ENCODE data around the gene PACSIN3. TPM values are rescaled to one million over a fixed set of nuclear protein-coding genes. Genes with fewer than 3 reads are reported as not detected.

Gene PACSIN3
- total and polyA plus RNA-seq, 2 donors (not counting 3 experiments of a cell fraction or from before 2014, with no cell fraction given) = 15.2 to 27.2 TPM

DNA sequence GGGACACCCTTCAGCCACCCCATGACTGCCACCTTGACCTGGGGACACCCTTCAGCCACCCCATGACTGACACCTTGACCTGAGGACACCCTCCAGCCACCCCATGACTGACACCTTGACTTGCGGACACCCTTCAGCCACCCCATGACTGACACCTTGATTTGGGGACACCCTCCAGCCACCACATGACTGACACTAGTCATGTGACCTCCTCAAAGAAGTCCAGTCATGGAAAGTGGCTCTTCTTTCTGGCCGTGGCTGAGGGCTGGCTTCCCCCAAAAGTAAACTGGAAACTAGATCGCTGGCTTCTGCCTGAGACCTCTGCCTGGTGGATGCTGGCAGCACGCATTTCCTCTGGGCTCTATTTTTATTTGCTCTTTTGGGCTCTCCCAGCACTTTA, 38.0 kb downstream of the PACSIN3 start:
- Histone ChIP-seq H4K20me1 (replicated peaks; ENCODE audit: control insufficient read depth, extremely low read depth, insufficient read depth, low read length) (no peaks in the 10 kb centered on the region), H3K36me3 (ENCODE audit: control insufficient read depth in 2 of 2, extremely low read depth in 1 of 2, insufficient read depth in 2 of 2, low read length in 2 of 2) (peaks cover 0 to 2% of the 10 kb centered on the region in 2 experiments), H3K4me3 (replicated peaks in 1 of 3; ENCODE audit: insufficient read depth in 1 of 3, low read depth in 1 of 3, low read length in 3 of 3) (no peak overlapping the region), H3K9me1 (replicated peaks; ENCODE audit: control insufficient read depth, extremely low read depth, insufficient read depth, low read length) (no peaks in the 10 kb centered on the region), H3K9ac (replicated peaks; ENCODE audit: extremely low read depth, insufficient read depth, low read length) (no peak overlapping the region), H3K4me2 (ENCODE audit: insufficient read depth, low read length) (no peak overlapping the region), H3K4me1 (ENCODE audit: control insufficient read depth, extremely low read depth, insufficient read depth, low read length) (no peaks in the 10 kb centered on the region), H3K79me2 (ENCODE audit: control insufficient read depth, insufficient read depth, low read length) (no peaks in the 10 kb centered on the region), H2AFZ (ENCODE audit: low read depth, low read length) (no peak overlapping the region), H3K27me3 (ENCODE audit: control insufficient read depth in 2 of 2, insufficient read depth in 2 of 2, low read length in 2 of 2) (no peaks in the 10 kb centered on the region), H3K9me3 (replicated peaks; ENCODE audit: control insufficient read depth, insufficient read depth, low read length) (no peaks in the 10 kb centered on the region), H3K27ac (ENCODE audit: insufficient read depth, low read depth, low read length) (no peak overlapping the region)
- intact Hi-C loops (cut with micrococcal nuclease) (no loop called here), dilution Hi-C loops (cut with MboI; ENCODE audit: extremely low pct_ligation_motif_present, low sequenced_read_pairs) (no loop called here)
- ChIA-PET CTCF (interaction anchor here (1.2 kb wide), 1 partner anchor 17 kb away, joined by 3 read pairs; no protein-coding TSS in a partner anchor), POLR2A (no interaction called here)
- no peak for DNase-seq (ENCODE audit: low read depth, low spot score)
- no TSS peak for BruUV-seq (replicated peaks)
- no peak for FAIRE-seq
- TF ChIP-seq MYC (IDR thresholded peaks at IDR 0.05; ENCODE audit: low read depth, low read length) = no peak
- no peak for TF ChIP-seq JUN (IDR thresholded peaks at IDR 0.05; ENCODE audit: borderline replicate concordance, insufficient read depth, insufficient read length, low read depth)
- TF ChIP-seq, protein P1, sequence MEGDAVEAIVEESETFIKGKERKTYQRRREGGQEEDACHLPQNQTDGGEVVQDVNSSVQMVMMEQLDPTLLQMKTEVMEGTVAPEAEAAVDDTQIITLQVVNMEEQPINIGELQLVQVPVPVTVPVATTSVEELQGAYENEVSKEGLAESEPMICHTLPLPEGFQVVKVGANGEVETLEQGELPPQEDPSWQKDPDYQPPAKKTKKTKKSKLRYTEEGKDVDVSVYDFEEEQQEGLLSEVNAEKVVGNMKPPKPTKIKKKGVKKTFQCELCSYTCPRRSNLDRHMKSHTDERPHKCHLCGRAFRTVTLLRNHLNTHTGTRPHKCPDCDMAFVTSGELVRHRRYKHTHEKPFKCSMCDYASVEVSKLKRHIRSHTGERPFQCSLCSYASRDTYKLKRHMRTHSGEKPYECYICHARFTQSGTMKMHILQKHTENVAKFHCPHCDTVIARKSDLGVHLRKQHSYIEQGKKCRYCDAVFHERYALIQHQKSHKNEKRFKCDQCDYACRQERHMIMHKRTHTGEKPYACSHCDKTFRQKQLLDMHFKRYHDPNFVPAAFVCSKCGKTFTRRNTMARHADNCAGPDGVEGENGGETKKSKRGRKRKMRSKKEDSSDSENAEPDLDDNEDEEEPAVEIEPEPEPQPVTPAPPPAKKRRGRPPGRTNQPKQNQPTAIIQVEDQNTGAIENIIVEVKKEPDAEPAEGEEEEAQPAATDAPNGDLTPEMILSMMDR (IDR thresholded peaks at IDR 0.05; ENCODE audit: extremely low read depth in 1 of 2, insufficient read depth in 1 of 2, low read depth in 1 of 2, low read length in 2 of 2) = no peak
- TF ChIP-seq POLR2AphosphoS5 (IDR thresholded peaks at IDR 0.05; ENCODE audit: insufficient read depth, low read depth, low read length) = no peak
- no peak for TF ChIP-seq MAX (IDR thresholded peaks at IDR 0.05; ENCODE audit: insufficient read depth, insufficient read length)
- TF ChIP-seq GATA2 (IDR thresholded peaks at IDR 0.05; ENCODE audit: insufficient read depth, insufficient read length, low read depth, low read length) = no peak
- TF ChIP-seq POLR2A (IDR thresholded peaks at IDR 0.05; ENCODE audit: low read depth, low read length) = no peak
- no peak for TF ChIP-seq EZH2 (IDR thresholded peaks at IDR 0.05; ENCODE audit: borderline replicate concordance, low read depth, low read length, severe bottlenecking)
- TF ChIP-seq FOS (IDR thresholded peaks at IDR 0.05; ENCODE audit: borderline replicate concordance, insufficient read depth, low read length) = no peak

All from endothelial cell of umbilical vein (primary cell).